Transverse colon (tissue), 4 donors: ENCODE measurements around the gene PGAP6. TPM values are rescaled to one million over a fixed set of nuclear protein-coding genes. Genes with fewer than 3 reads are reported as not detected.

Experiments
- DNase-seq: peaks from one replicate; pipeline ENCODE4 v3.0.0-alpha.2; 2019
- H3K27ac ChIP-seq, 4 donors: fragments of 200-600 bp; sonication (generic); 2 replicates each; pipeline ENCODE4 v1.5.1; 2016 to 2018; ENCODE audit warnings: inconsistent platforms in 4 of 4
- H3K27me3 ChIP-seq: fragments of 200-600 bp; sonication (generic); 2 replicates; pipeline ENCODE4 v1.5.1; 2017; ENCODE audit warnings: inconsistent platforms
- H3K36me3 ChIP-seq, 4 donors: fragments of 200-600 bp; sonication (generic); 2 replicates each; pipeline ENCODE4 v1.5.1; 2017 to 2019; ENCODE audit warnings: inconsistent platforms in 4 of 4
- H3K4me1 ChIP-seq, 4 donors: fragments of 200-600 bp; sonication (generic); 2 replicates each; pipeline ENCODE4 v1.5.1; 2017 to 2020; ENCODE audit warnings: inconsistent platforms in 4 of 4
- H3K4me3 ChIP-seq, 4 donors: fragments of 200-600 bp; sonication (generic); 1 replicate in 1 of 4; 2 replicates in 3 of 4; pipeline versions ENCODE4 v1.5.1 to v1.6.1; 2017 to 2019; ENCODE audit warnings: inconsistent platforms in 4 of 4
- H3K9me3 ChIP-seq, 2 donors: fragments of 200-600 bp; sonication (generic); 2 replicates each; pipeline ENCODE4 v1.5.1; 2017 to 2019; ENCODE audit warnings: inconsistent platforms in 2 of 2
- EP300 ChIP-seq: sonication (generic); formaldehyde crosslinking; IDR thresholded peaks from one replicate; pipeline ENCODE4 v1.6.1; 2017; ENCODE audit warnings: antibody characterized with exemption, low read depth
- POLR2A ChIP-seq: fragments of 450-650 bp; IDR thresholded peaks from one replicate; pipeline ENCODE4 v1.6.1; 2016; ENCODE audit warnings: antibody characterized with exemption, mild to moderate bottlenecking, moderate library complexity
- POLR2AphosphoS5 ChIP-seq, 3 donors: sonication (generic); formaldehyde crosslinking; IDR thresholded peaks; one replicate each; pipeline ENCODE4 v1.6.1; 2016; ENCODE audit warnings: antibody characterized with exemption in 3 of 3
- WGBS, 2 donors: methylation state at CpG; one replicate each; pipeline ENCODE4 v1.1.5; 2018; ENCODE audit warnings: low coverage in 1 of 2; 5-methylcytosine and 5-hydroxymethylcytosine counted together
- in situ Hi-C, 4 donors: fragments of 200-750 bp; cut with MboI; loops; one replicate each; pipeline versions ENCODE4 v1.15.0 to v1.15.1; 2017; ENCODE audit warnings: low sequenced_read_pairs in 3 of 4, low pct_ligation_motif_present in 1 of 4, low pct_unique_long_range_greater_than_20kb in 1 of 4
- intact Hi-C: fragments of 100-400 bp; cut with DNase I; formaldehyde crosslinking; loops from one replicate; pipeline ENCODE4 v1.15.1; 2023; ENCODE audit warnings: low total_unique reads
- total RNA-seq, 4 donors: library from RNA; depleted of rRNA; stranded (reverse); fragments of >200 nt; gene quantifications; one replicate each; pipeline ENCODE4 v1.1.0, GENCODE V29; 2016
- TF ChIP-seq, protein P1 (sequence below), 5 experiments: fragments of 200-600 bp in 3 of 5; fragments of 450-650 bp in 2 of 5; sonication (generic) in 3 of 5; IDR thresholded peaks; 1 replicate in 2 of 5; 2 replicates in 3 of 5; pipeline ENCODE4 v1.5.1; 2016 to 2017; ENCODE audit warnings: antibody characterized with exemption in 5 of 5, inconsistent platforms in 3 of 5, mild to moderate bottlenecking in 2 of 5, moderate library complexity in 1 of 5

Gene PGAP6
- total RNA-seq, 4 donors from 2014 or later = 105 to 300 (median 179) TPM

DNA sequence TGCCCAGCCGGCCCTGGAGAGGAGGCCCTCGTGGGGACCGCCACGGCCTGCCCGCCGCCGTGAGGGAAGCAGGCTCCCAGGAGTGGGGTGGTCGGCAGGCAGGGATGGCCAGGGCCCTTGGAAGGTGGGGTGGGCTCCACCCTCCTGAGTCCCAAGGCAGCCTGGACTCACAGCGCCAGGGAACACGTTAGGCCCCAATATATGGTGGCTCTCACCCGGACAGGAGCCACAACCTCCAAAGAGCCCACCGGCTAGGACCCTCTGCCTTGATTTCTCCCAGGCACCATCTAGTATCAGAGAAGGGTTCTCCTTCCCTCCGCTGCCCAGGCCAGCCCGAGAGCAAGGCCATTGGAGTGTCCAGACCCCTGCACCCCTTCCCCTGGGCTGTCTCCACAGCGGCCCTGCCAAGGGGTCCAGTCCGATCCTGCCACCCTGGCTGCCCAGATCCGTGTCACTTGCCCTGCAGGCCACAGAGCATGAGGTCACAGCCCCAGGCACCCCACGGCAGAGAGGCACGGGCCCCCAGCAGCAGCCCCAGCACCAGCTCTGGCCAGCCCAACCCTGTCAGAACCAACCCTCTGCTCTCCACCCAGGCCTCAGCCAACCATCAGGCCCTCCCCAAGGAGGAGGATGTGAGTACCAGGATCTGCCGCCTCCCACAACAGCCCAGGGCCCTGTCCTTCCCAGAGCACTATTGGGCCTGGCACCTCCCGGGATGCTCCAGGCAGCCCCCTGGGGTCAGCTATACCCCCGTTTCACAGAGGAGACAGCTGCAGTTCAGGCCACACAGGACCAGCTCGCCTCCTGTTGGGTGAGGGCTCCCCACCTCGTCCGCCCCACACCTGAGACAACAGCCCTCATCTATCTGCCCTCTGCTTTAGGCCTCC lies 28.1 kb downstream of the PGAP6 start:
- peak overlapping the region; percentile 2 to 87 (median 43) for H3K4me3 ChIP-seq
- in situ Hi-C loops (no loop called here), intact Hi-C loops (loop anchor here (10.0 kb wide), 1 partner anchor 109 kb away; no protein-coding TSS in a partner anchor)
- WGBS, 2 donors = 64% methylated on average over 20 of the region's 25 CpGs; no CpG with 5 or more reads in 1 of the 2 donors
- DNase-seq = no peak
- H3K4me1 ChIP-seq = peaks cover 0 to 26% (median 22%) of the 10 kb centered on the region in 4 donors
- no peaks in the 10 kb centered on the region for H3K9me3 ChIP-seq
- H3K36me3 ChIP-seq = no peaks in the 10 kb centered on the region
- TF ChIP-seq POLR2A (no peak), POLR2AphosphoS5 (IDR thresholded peaks at IDR 0.05) (no peak), EP300 (no peak)
- TF ChIP-seq, protein P1, sequence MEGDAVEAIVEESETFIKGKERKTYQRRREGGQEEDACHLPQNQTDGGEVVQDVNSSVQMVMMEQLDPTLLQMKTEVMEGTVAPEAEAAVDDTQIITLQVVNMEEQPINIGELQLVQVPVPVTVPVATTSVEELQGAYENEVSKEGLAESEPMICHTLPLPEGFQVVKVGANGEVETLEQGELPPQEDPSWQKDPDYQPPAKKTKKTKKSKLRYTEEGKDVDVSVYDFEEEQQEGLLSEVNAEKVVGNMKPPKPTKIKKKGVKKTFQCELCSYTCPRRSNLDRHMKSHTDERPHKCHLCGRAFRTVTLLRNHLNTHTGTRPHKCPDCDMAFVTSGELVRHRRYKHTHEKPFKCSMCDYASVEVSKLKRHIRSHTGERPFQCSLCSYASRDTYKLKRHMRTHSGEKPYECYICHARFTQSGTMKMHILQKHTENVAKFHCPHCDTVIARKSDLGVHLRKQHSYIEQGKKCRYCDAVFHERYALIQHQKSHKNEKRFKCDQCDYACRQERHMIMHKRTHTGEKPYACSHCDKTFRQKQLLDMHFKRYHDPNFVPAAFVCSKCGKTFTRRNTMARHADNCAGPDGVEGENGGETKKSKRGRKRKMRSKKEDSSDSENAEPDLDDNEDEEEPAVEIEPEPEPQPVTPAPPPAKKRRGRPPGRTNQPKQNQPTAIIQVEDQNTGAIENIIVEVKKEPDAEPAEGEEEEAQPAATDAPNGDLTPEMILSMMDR (IDR thresholded peaks at IDR 0.05) = no peak
- peak overlapping the region; percentile 80 to 91 (median 85) for H3K27ac ChIP-seq
- no peaks in the 10 kb centered on the region for H3K27me3 ChIP-seq

DNA sequence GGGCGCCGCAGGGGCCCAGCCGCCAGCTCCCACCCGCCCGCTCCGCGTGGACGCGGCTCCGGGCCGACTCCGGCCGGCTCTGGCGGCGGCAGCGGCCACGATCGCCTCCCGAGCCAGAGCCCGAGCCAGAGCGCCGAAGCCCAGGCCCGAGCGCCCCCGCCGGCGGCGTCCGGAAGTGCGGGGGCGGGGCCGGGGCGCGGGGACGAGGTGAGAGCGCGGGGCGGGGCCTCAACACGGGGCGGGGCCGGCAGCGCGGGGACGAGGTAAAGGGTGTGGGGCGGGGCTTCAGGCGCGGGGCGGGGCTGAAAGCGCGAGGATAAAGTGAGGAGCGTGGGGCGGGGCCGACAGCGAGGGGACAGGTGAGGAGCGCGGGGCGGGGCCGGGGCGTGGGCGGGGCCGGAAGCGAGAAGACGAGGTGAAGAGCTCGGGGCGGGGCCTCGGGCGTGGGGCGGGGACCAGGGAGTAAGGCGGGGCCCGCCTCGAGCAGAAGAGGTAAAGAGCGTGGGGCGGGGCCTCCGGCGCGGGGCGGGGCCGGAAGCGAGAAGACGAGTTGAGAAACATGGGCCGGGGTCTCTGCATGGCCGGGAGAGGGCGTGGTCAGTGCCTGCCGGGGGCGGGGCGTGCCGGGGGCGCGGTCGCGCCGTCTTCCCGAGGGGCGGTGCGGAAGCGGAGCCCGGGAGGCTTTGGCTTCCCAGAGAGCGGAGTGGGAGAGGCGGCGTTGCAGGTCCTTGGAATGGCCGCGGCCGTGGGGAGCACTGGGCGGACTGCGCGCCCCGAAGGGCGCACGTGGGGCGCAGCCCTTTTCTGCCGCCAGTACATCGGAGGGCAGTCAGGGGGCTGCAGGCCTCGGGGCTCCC lies 29.0 kb downstream of the PGAP6 start, which contains the start of gene AXIN1:
Gene AXIN1 (minus strand): TSS at position 177 of the 857 bp plus-strand sequence. CDS start 5,698 bp downstream, outside the sequence.
- peaks cover 0 to 26% (median 22%) of the 10 kb centered on the region in 4 donors for H3K4me1 ChIP-seq
- no peaks in the 10 kb centered on the region for H3K36me3 ChIP-seq
- WGBS, 2 donors = 0 to 2% methylated on average over 18 to 56 of the region's 113 CpGs
- peak within 1 kb of the TSS; percentile 65 to 94 (median 80) for H3K4me3 ChIP-seq
- TF ChIP-seq POLR2AphosphoS5 (IDR thresholded peaks at IDR 0.05) (peak; percentile 60 to 76 (median 73)), POLR2A (peak; percentile 85), EP300 (no peak)
- TF ChIP-seq, protein P1 (IDR thresholded peaks at IDR 0.05) = peak in 3 of 5 experiments; percentile 47 to 62 (median 56)
- no peaks in the 10 kb centered on the region for H3K9me3 ChIP-seq
- peak within 1 kb of the TSS; percentile 80 to 91 (median 85) for H3K27ac ChIP-seq
- in situ Hi-C loops = no loop called here
- H3K27me3 ChIP-seq = no peaks in the 10 kb centered on the region
- DNase-seq = peak; percentile 100
- intact Hi-C loops = loop anchor here (10.0 kb wide), 1 partner anchor 108 kb away; no protein-coding TSS in a partner anchor

DNA sequence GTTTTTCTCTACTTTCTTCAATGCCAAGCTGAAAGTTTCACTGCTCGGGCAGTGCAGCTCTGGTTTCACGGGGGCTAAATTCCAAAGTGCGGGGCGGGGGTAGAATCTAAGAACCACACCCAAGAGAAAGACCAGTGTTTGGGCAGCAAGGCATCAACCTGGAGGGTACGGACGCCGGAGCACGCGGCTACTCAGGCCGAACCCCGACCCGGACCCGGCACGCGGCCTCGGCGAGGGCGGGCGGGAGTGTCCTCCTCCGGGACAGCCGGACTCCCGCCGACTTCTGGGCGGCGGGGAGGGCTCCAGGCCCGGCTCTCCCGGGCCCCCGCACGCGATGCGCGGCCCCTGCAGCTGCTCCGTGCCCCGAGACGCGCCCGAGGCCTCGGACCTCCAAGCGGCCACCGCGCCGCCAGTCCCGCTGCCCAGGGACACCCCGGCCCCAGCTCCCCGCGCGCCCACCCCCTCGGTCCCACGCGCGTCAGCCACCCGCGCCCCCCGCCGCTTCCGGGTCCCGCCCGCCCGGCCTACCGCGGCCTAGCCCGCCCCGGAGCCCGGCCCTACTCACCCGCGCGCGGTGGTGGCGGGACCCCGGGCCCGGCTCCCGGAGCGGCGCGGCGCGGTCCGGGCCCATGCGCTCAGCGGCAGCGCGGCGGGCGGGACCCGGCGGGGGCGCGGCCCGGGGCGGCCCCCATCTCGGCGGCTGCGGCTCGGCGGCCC lies 29.8 kb downstream of the PGAP6 start:
- intact Hi-C loops (loop anchor here (10.0 kb wide), 1 partner anchor 107 kb away; no protein-coding TSS in a partner anchor), in situ Hi-C loops (no loop called here)
- peak; percentile 46 for DNase-seq
- no peaks in the 10 kb centered on the region for H3K27me3 ChIP-seq
- H3K4me3 ChIP-seq = peak overlapping the region; percentile 65 to 94 (median 80)
- H3K27ac ChIP-seq = peak overlapping the region; percentile 78 to 91 (median 85)
- TF ChIP-seq POLR2AphosphoS5 (IDR thresholded peaks at IDR 0.05) = peak in 1 of 3 donors; percentile 32
- no peak for TF ChIP-seq EP300
- H3K36me3 ChIP-seq = no peaks in the 10 kb centered on the region
- H3K9me3 ChIP-seq = no peaks in the 10 kb centered on the region
- H3K4me1 ChIP-seq = peaks cover 0 to 26% (median 22%) of the 10 kb centered on the region in 4 donors
- 0% methylated on average over 51 of the region's 95 CpGs; no CpG with 5 or more reads in 1 of the 2 donors for WGBS, 2 donors

DNA sequence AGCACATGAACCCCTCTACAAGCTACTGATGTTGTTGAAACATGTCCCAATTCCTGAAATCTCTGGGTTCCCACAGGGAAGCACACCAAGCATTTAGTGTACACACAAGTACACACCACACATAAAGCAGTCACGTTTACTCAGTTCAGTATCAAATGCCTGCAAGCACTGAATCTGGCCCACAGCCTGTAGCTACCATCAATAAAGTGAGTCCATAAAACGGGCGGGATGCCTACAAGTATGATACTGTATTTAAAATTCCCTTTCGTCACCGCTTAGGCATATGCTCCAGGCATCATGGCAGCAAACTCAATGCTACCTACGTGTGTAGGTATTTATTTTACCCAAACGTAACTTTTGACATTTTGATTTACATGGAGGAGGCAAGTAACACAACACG lies 31.6 kb downstream of the PGAP6 start:
- DNase-seq = peak; percentile 55
- no peaks in the 10 kb centered on the region for H3K9me3 ChIP-seq
- in situ Hi-C loops = no loop called here
- H3K27ac ChIP-seq = peak overlapping the region in 3 of 4 donors; percentile 22 to 91 (median 88)
- peaks cover 0 to 26% (median 22%) of the 10 kb centered on the region in 4 donors for H3K4me1 ChIP-seq
- intact Hi-C loops = loop anchor here (10.0 kb wide), 1 partner anchor 105 kb away; no protein-coding TSS in a partner anchor
- H3K4me3 ChIP-seq = no peak overlapping the region
- H3K27me3 ChIP-seq = no peaks in the 10 kb centered on the region
- H3K36me3 ChIP-seq = no peaks in the 10 kb centered on the region
- 42 to 51% methylated on average over 6 to 8 of the region's 8 CpGs for WGBS, 2 donors
- TF ChIP-seq POLR2AphosphoS5 (IDR thresholded peaks at IDR 0.05) = no peak
- TF ChIP-seq EP300 = no peak
- TF ChIP-seq, protein P1 (IDR thresholded peaks at IDR 0.05) = no peak
- no peak for TF ChIP-seq POLR2A
